ENCODE measurements around the gene SOX18. TPM values are rescaled to one million over a fixed set of nuclear protein-coding genes. Genes with fewer than 3 reads are reported as not detected.

The SOX18 gene
- total RNA-seq, 4 donors from 2014 or later = 2.9 to 6.5 (median 5.6) TPM

DNA sequence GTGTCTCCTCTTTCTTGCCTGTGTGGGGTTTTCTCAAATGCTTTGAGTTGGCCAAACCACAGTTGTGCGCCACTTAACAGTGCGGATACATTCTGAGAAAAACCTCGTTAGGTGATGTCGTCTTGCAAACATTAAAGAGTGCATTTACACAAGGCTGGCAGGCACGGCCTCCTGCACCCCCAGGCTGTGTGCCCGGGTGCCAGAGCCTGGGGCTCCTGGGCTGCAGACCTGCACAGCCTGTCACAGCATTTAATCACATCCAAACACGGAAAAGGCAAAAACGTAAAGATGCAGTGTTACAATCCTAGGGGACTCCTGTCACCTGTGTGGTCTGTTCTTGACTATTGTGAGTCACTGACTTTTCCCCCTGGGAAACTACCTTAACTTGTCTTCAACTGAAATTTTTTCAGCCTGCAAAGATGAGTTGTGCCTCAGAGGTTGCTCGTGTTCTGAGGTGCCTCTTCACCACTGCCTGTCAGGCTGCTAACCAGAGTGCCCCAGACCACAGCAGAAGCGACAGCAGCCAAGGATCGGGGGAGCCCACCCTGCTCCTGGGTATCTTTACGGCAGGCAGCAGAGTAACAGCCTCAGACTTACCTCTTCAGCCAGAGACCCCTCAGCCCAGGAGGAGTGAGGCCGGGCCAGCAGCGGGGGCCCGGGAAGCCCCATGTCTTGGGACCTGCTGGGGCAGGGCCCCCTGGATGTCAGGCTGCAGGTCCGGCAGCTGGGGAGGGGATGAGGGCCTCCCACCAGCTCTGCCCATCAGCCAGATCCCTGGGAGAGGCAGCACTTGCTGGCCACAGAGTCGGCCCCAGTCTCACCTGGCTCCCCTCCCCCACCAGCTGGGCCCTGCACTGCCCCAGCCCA, 14.1 kb downstream of the SOX18 start:
- in situ Hi-C loops (cut with MboI; ENCODE audit: low sequenced_read_pairs in 4 of 4) = no loop called here
- peaks cover 0 to 8% of the 10 kb centered on the region in 2 donors for H3K4me1 ChIP-seq
- peaks cover 27 to 32% (median 29%) of the 10 kb centered on the region in 3 donors for H3K27me3 ChIP-seq
- peaks cover 0 to 35% of the 10 kb centered on the region in 2 donors for H3K36me3 ChIP-seq
- no peak overlapping the region for H3K4me3 ChIP-seq
- no peak overlapping the region for H3K27ac ChIP-seq
- no peak for ATAC-seq
- no peak for DNase-seq
- H3K9me3 ChIP-seq = no peaks in the 10 kb centered on the region
- intact Hi-C loops (cut with DNase I; ENCODE audit: low total_unique reads) = no loop called here
- TF ChIP-seq, protein P1, sequence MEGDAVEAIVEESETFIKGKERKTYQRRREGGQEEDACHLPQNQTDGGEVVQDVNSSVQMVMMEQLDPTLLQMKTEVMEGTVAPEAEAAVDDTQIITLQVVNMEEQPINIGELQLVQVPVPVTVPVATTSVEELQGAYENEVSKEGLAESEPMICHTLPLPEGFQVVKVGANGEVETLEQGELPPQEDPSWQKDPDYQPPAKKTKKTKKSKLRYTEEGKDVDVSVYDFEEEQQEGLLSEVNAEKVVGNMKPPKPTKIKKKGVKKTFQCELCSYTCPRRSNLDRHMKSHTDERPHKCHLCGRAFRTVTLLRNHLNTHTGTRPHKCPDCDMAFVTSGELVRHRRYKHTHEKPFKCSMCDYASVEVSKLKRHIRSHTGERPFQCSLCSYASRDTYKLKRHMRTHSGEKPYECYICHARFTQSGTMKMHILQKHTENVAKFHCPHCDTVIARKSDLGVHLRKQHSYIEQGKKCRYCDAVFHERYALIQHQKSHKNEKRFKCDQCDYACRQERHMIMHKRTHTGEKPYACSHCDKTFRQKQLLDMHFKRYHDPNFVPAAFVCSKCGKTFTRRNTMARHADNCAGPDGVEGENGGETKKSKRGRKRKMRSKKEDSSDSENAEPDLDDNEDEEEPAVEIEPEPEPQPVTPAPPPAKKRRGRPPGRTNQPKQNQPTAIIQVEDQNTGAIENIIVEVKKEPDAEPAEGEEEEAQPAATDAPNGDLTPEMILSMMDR (IDR thresholded peaks at IDR 0.05 in 4 of 5, conservative IDR thresholded peaks at IDR 0.05 in 1 of 5) = no peak
- TF ChIP-seq POLR2A (IDR thresholded peaks at IDR 0.05) = no peak

- Histone ChIP-seq H3K4me1 (peaks cover 0 to 4% of the 10 kb centered on the region in 2 donors), H3K4me3 (no peak overlapping the region), H3K27me3 (peaks cover 17 to 23% (median 17%) of the 10 kb centered on the region in 3 donors), H3K9me3 (no peaks in the 10 kb centered on the region), H3K36me3 (peaks cover 0 to 47% of the 10 kb centered on the region in 2 donors), H3K27ac (no peak overlapping the region)
- TF ChIP-seq POLR2A (IDR thresholded peaks at IDR 0.05) = no peak
- TF ChIP-seq, protein P1 (IDR thresholded peaks at IDR 0.05 in 4 of 5, conservative IDR thresholded peaks at IDR 0.05 in 1 of 5) = no peak
- in situ Hi-C loops (cut with MboI; ENCODE audit: low sequenced_read_pairs in 4 of 4) (no loop called here), intact Hi-C loops (cut with DNase I; ENCODE audit: low total_unique reads) (no loop called here)
- no peak for DNase-seq
- no peak for ATAC-seq
Measured at GRCh38 chr20:64033981-64034493, 15.4 kb downstream of the SOX18 start.

DNA sequence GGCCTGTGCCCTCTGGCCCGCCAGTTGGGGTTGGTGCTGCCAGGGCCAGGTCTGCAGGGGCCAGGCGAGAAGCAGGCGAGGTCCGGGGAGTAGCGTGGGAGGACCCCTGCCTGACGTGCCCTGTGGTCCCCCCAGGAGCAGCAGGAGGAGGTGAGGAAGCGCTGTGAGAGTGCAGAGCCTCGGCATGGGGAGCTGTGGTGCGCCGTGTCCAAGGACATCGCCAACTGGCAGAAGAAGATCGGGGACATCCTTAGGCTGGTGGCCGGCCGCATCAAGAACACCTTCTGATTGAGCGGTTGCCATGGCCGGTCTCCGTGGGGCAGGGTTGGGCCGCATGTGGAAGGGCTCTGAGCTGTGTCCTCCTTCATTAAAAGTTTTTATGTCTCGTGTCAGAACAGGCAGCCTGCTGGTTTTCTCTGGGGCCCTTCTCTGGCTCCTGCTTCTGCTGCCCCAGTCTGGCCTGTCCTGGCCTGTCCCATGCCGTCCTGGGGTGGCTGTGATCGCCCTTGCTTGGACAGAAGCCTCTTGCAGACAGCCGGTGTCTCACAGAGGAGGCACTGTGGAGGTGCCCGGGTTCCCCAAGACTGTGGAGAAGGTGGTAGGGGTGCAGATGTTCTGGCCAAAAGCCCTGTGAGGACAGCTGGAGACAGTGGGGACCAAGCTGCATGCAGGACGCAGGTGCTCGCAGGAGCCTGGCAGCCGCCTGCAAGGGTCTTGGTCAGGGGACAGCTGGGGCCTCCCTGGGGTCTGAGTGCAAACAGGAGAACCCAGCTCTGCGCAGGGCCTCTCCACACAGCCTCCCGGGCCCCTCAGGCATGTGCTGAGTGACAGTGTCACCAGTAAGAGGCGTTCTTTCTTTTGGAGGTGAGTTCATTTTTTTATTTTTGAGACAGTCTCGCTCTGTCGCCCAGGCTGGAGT, 16.5 kb downstream of the SOX18 start:
- in situ Hi-C loops (cut with MboI; ENCODE audit: low sequenced_read_pairs in 4 of 4) = no loop called here
- no peak overlapping the region for H3K4me3 ChIP-seq
- no peak for TF ChIP-seq POLR2A (IDR thresholded peaks at IDR 0.05)
- TF ChIP-seq, protein P1 (IDR thresholded peaks at IDR 0.05 in 4 of 5, conservative IDR thresholded peaks at IDR 0.05 in 1 of 5) = no peak
- DNase-seq (no peak), ATAC-seq (no peak)
- no peaks in the 10 kb centered on the region for H3K9me3 ChIP-seq
- H3K36me3 ChIP-seq = peaks cover 0 to 58% of the 10 kb centered on the region in 2 donors
- H3K27me3 ChIP-seq = peaks cover 12 to 14% (median 14%) of the 10 kb centered on the region in 3 donors
- H3K27ac ChIP-seq = no peak overlapping the region
- H3K4me1 ChIP-seq = no peaks in the 10 kb centered on the region
- intact Hi-C loops (cut with DNase I; ENCODE audit: low total_unique reads) = no loop called here

DNA sequence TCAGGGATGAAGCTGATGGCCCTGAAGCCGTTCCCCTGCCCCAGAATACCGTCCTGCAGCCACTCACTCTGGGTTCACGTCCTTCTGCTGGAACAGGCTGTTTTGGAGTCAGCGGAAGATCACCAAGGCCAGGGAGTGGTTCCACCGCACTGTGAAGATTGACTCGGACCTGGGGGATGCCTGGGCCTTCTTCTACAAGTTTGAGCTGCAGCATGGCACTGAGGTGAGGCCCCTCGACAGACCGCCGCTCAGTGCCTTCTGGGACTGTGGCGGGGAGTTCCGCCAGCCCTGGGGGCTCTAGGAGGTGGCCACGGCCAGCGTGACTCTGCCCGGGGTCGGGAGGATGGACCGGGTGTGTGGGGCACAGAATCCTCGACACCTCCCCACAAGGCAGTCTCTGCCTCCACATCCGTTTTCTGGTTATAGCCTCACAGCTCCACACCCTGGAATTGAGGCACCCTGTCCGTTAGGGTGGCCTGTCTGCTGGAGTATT, 17.6 kb downstream of the SOX18 start:
- H3K27ac ChIP-seq = no peak overlapping the region
- H3K4me1 ChIP-seq = no peaks in the 10 kb centered on the region
- TF ChIP-seq, protein P1 (IDR thresholded peaks at IDR 0.05 in 4 of 5, conservative IDR thresholded peaks at IDR 0.05 in 1 of 5) = no peak
- no peak for TF ChIP-seq POLR2A (IDR thresholded peaks at IDR 0.05)
- intact Hi-C loops (cut with DNase I; ENCODE audit: low total_unique reads) (no loop called here), in situ Hi-C loops (cut with MboI; ENCODE audit: low sequenced_read_pairs in 4 of 4) (no loop called here)
- H3K27me3 ChIP-seq = peaks cover 1 to 5% (median 3%) of the 10 kb centered on the region in 3 donors
- no peak for ATAC-seq
- no peaks in the 10 kb centered on the region for H3K9me3 ChIP-seq
- H3K36me3 ChIP-seq = peaks cover 4 to 69% of the 10 kb centered on the region in 2 donors
- no peak for DNase-seq
- H3K4me3 ChIP-seq = no peak overlapping the region

Measured in gastrocnemius medialis (tissue), 4 donors.